ENCODE measurements around the gene NANOS3.

GRCh38 chr19:13908674-13909073, 31.7 kb downstream of the NANOS3 start:
- TF ChIP-seq POLR2AphosphoS5 (IDR thresholded peaks at IDR 0.05; ENCODE audit: low read depth, low read length) (no peak), SIN3A (IDR thresholded peaks at IDR 0.05; ENCODE audit: borderline replicate concordance, insufficient read depth, low read length) (no peak), REST (IDR thresholded peaks at IDR 0.05; ENCODE audit: insufficient read depth in 1 of 2, low read depth in 2 of 2, low read length in 2 of 2) (no peak), TAF1 (IDR thresholded peaks at IDR 0.05; ENCODE audit: borderline replicate concordance, insufficient read depth, low read length) (no peak), FOXP2 (optimal IDR thresholded peaks at IDR 0.05; ENCODE audit: borderline replicate concordance, extremely low read depth, extremely low read length, insufficient read depth) (no peak)
